ENCODE results near the gene PALS1.

The PALS1 gene

GRCh38 chr14:67241411-67242167 lies at the start of gene PALS1:
Gene PALS1 (plus strand): TSS chr14:67241435. CDS start chr14:67279171, 37,736 bp downstream.
- DNase-seq: no peak

GRCh38 chr14:67191768-67192290 lies 49.4 kb upstream of the PALS1 start:
- no peak for DNase-seq
- no peak for TF ChIP-seq POLR2A (IDR thresholded peaks at IDR 0.05; ENCODE audit: low read length)
- no peak for TF ChIP-seq GATA1 (IDR thresholded peaks at IDR 0.05; ENCODE audit: low read depth, low read length)

More at GRCh38 chr14:67241411-67242167, at the start of gene PALS1:
- TF ChIP-seq POLR2A (IDR thresholded peaks at IDR 0.05; ENCODE audit: low read length) (peak; percentile 14), GATA1 (IDR thresholded peaks at IDR 0.05; ENCODE audit: low read depth, low read length) (no peak)

- no peak for TF ChIP-seq GATA1 (IDR thresholded peaks at IDR 0.05; ENCODE audit: low read depth, low read length)
- TF ChIP-seq POLR2A (IDR thresholded peaks at IDR 0.05; ENCODE audit: low read length): no peak
- peak; percentile 15 to 40 for DNase-seq
Observed at GRCh38 chr14:67192366-67192765, 48.9 kb upstream of the PALS1 start.

GRCh38 chr14:67195279-67195678 lies 46.0 kb upstream of the PALS1 start:
- DNase-seq: peak in 1 of 2 experiments; percentile 7
- TF ChIP-seq POLR2A (IDR thresholded peaks at IDR 0.05; ENCODE audit: low read length) (no peak), GATA1 (IDR thresholded peaks at IDR 0.05; ENCODE audit: low read depth, low read length) (no peak)

- TF ChIP-seq GATA1 (IDR thresholded peaks at IDR 0.05; ENCODE audit: low read depth, low read length) (no peak), POLR2A (IDR thresholded peaks at IDR 0.05; ENCODE audit: low read length) (no peak)
- no peak for DNase-seq
Observed at GRCh38 chr14:67199016-67199415, 42.2 kb upstream of the PALS1 start.

GRCh38 chr14:67207810-67208209 lies 33.4 kb upstream of the PALS1 start:
- TF ChIP-seq POLR2A (IDR thresholded peaks at IDR 0.05; ENCODE audit: low read length): no peak
- TF ChIP-seq GATA1 (IDR thresholded peaks at IDR 0.05; ENCODE audit: low read depth, low read length): no peak
- no peak for DNase-seq

GRCh38 chr14:67218126-67218525 lies 23.1 kb upstream of the PALS1 start:
- no peak for DNase-seq
- TF ChIP-seq POLR2A (IDR thresholded peaks at IDR 0.05; ENCODE audit: low read length): no peak

- TF ChIP-seq GATA1 (IDR thresholded peaks at IDR 0.05; ENCODE audit: low read depth, low read length) (no peak), POLR2A (IDR thresholded peaks at IDR 0.05; ENCODE audit: low read length) (no peak)
- DNase-seq: no peak
Observed at GRCh38 chr14:67221248-67221981, 19.8 kb upstream of the PALS1 start.

GRCh38 chr14:67221982-67222328 lies 19.3 kb upstream of the PALS1 start:
- DNase-seq: no peak
- TF ChIP-seq GATA1 (IDR thresholded peaks at IDR 0.05; ENCODE audit: low read depth, low read length) (no peak), POLR2A (IDR thresholded peaks at IDR 0.05; ENCODE audit: low read length) (no peak)

GRCh38 chr14:67225523-67225922 lies 15.7 kb upstream of the PALS1 start:
- DNase-seq: no peak
- no peak for TF ChIP-seq POLR2A (IDR thresholded peaks at IDR 0.05; ENCODE audit: low read length)
- TF ChIP-seq GATA1 (IDR thresholded peaks at IDR 0.05; ENCODE audit: low read depth, low read length): no peak

GRCh38 chr14:67228325-67228984 lies 12.8 kb upstream of the PALS1 start:
- DNase-seq: no peak
- TF ChIP-seq POLR2A (IDR thresholded peaks at IDR 0.05; ENCODE audit: low read length) (no peak), GATA1 (IDR thresholded peaks at IDR 0.05; ENCODE audit: low read depth, low read length) (no peak)

- DNase-seq: no peak
Observed at GRCh38 chr14:67232066-67232465, 9.2 kb upstream of the PALS1 start.

GRCh38 chr14:67232621-67233020 lies 8.6 kb upstream of the PALS1 start:
- no peak for DNase-seq
- no peak for TF ChIP-seq POLR2A (IDR thresholded peaks at IDR 0.05; ENCODE audit: low read length)
- no peak for TF ChIP-seq GATA1 (IDR thresholded peaks at IDR 0.05; ENCODE audit: low read depth, low read length)

More at GRCh38 chr14:67232066-67232465, 9.2 kb upstream of the PALS1 start:
- no peak for TF ChIP-seq GATA1 (IDR thresholded peaks at IDR 0.05; ENCODE audit: low read depth, low read length)
- no peak for TF ChIP-seq POLR2A (IDR thresholded peaks at IDR 0.05; ENCODE audit: low read length)

GRCh38 chr14:67237591-67237990 lies 3.6 kb upstream of the PALS1 start:
- no peak for DNase-seq
- TF ChIP-seq POLR2A (IDR thresholded peaks at IDR 0.05; ENCODE audit: low read length) (no peak), GATA1 (IDR thresholded peaks at IDR 0.05; ENCODE audit: low read depth, low read length) (no peak)
